ENCODE results near the gene ALOX5AP. TPM values are rescaled to one million over a fixed set of nuclear protein-coding genes. Genes with fewer than 3 reads are reported as not detected.
A peak's percentile ranks its signal among the peaks of the same experiment; 100 is the strongest.

Gene ALOX5AP
- total and polyA plus RNA-seq, 10 of the 15 experiments (the other 5 are each of a cell fraction or from before 2014, with no cell fraction given), result 45.9 to 426 (median 109) TPM

GRCh38 chr13:30736461-30737320 lies 1.3 kb downstream of the ALOX5AP start:
- Histone ChIP-seq H4K20me1 (ENCODE audit: control insufficient read depth, insufficient read depth) (no peaks in the 10 kb centered on the region), H3K27me3 (replicated peaks in 1 of 2; ENCODE audit: control insufficient read depth in 2 of 2, insufficient read depth in 2 of 2, low read length in 1 of 2) (no peaks in the 10 kb centered on the region), H3K27ac (ENCODE audit: control insufficient read depth, insufficient read depth) (peak overlapping the region; percentile 36; the same call in 1 of the 2 replicates), H3K79me2 (ENCODE audit: control insufficient read depth, insufficient read depth, low read length) (peaks cover 2% of the 10 kb centered on the region), H3K4me1 (ENCODE audit: control insufficient read depth, insufficient read depth, low read length) (peaks cover 54% of the 10 kb centered on the region), H3K4me2 (ENCODE audit: control insufficient read depth, insufficient read depth) (peak overlapping the region; percentile 66), H3K9ac (ENCODE audit: control insufficient read depth, insufficient read depth, low read length) (peak overlapping the region; percentile 2; the same call in 1 of the 2 replicates), H2AFZ (ENCODE audit: control insufficient read depth, low read depth, low read length) (no peak overlapping the region; the same call in 1 of the 2 replicates), H3K4me3 (peak overlapping the region; percentile 56), H3K36me3 (ENCODE audit: control insufficient read depth in 2 of 2, insufficient read depth in 2 of 2, low read length in 1 of 2) (no peaks in the 10 kb centered on the region), H3K9me3 (replicated peaks; ENCODE audit: control insufficient read depth, insufficient read depth, low read length) (no peaks in the 10 kb centered on the region)
- intact Hi-C loops (cut with micrococcal nuclease; ENCODE audit: unreplicated experiment) (no loop called here), in situ Hi-C loops (cut with MboI) (no loop called here)
- SMC1A ChIA-PET (ENCODE audit: uncharacterized antibody, unreplicated experiment), result interaction anchor here (0.6 to 6.4 kb wide), 18 partner anchors 10 to 164 kb away, joined by 3 to 51 read pairs (median 4); no protein-coding TSS in a partner anchor
- WGBS (ENCODE audit: insufficient coverage, insufficient replicate concordance, low lambda C conversion rate, missing lambda C conversion rate), result 74% methylated on average over 5 of the region's 5 CpGs
- no TSS peak for BruUV-seq (replicated peaks)
- CTCF ChIA-PET, result interaction anchor here (0.7 to 2.1 kb wide), 12 partner anchors 16 to 621 kb away, joined by 3 to 7 read pairs (median 4); no protein-coding TSS in a partner anchor
- no peak for DNase-seq (ENCODE audit: low read depth, low spot score)
- no peak for ATAC-seq
- TF ChIP-seq POLR2AphosphoS5 (IDR thresholded peaks at IDR 0.05; ENCODE audit: low read length) (0 out of 2 replicates have a peak, but pooled peaks have one; percentile 40), HDAC6 (IDR thresholded peaks at IDR 0.05; ENCODE audit: unreplicated experiment) (no peak)
- POLR2A ChIA-PET, result interaction anchor here (1.0 to 1.6 kb wide), 6 partner anchors 16 to 365 kb away, joined by 3 to 7 read pairs (median 4); no protein-coding TSS in a partner anchor
- RAD21 ChIA-PET (ENCODE audit: unreplicated experiment), result interaction anchor here (1.4 to 6.6 kb wide), 8 partner anchors 10 to 604 kb away, joined by 4 to 66 read pairs (median 7); no protein-coding TSS in a partner anchor
- FAIRE-seq, result no peak

Measured in GM12878 (cell line).